Endothelial cell of umbilical vein (primary cell): ENCODE measurements around the gene PAPPA2. TPM values are rescaled to one million over a fixed set of nuclear protein-coding genes. Genes with fewer than 3 reads are reported as not detected.

Source experiments
- BruUV-seq: library from RNA; stranded (reverse); fragments of 400-500 nt; replicated peaks from 2 replicates; lab custom pipeline; 2021; lab: Mats Ljungman, UMichigan
- CTCF ChIA-PET: fragments of 300-600, 350-600 bp; sonication (Branson Sonifier 250); formaldehyde crosslinking; loops from one replicate; lab custom pipeline; 2021; ENCODE audit warnings: antibody characterized with exemption, inconsistent platforms; lab: Charles Lee
- POLR2A ChIA-PET: fragments of 300-600, 350-600 bp; sonication (Branson Sonifier 250); formaldehyde crosslinking; loops from one replicate; lab custom pipeline; 2021; ENCODE audit warnings: antibody characterized with exemption, inconsistent platforms; lab: Charles Lee
- DNase-seq: peaks from one replicate; pipeline ENCODE4 v3.0.0-alpha.2; 2011; ENCODE audit warnings: low read depth, low spot score
- FAIRE-seq: peaks from 2 replicates; lab custom pipeline; 2011; peaks lifted over from hg19 to GRCh38; lab: Jason Lieb, UNC
- H2AFZ ChIP-seq: 2 replicates; pipeline ENCODE4 v1.6.0; 2012; ENCODE audit warnings: low read depth, low read length, control low read depth, inconsistent platforms
- H3K27ac ChIP-seq: 2 replicates; pipeline ENCODE4 v1.5.1; 2011; ENCODE audit warnings: low read depth, mild to moderate bottlenecking, control low read depth, low read length, moderate library complexity; ENCODE audit not compliant: insufficient read depth
- H3K27me3 ChIP-seq, 2 experiments: 2 replicates each; pipeline versions ENCODE4 v1.6.0 to v1.6.1; 2011; ENCODE audit warnings: low read length in 2 of 2, mixed read lengths in 1 of 2; ENCODE audit not compliant: control insufficient read depth in 2 of 2, insufficient read depth in 2 of 2
- H3K36me3 ChIP-seq, 2 experiments: 2 replicates in 1 of 2; 3 replicates in 1 of 2; pipeline ENCODE4 v1.5.1; 2011; ENCODE audit warnings: low read length in 2 of 2, mild to moderate bottlenecking in 1 of 2, moderate library complexity in 1 of 2; ENCODE audit not compliant: control insufficient read depth in 2 of 2, insufficient read depth in 2 of 2; ENCODE audit errors: extremely low read depth in 1 of 2
- H3K4me1 ChIP-seq: 3 replicates; pipeline ENCODE4 v1.5.1; 2011; ENCODE audit warnings: mild to moderate bottlenecking, low read length; ENCODE audit not compliant: control insufficient read depth, insufficient read depth; ENCODE audit errors: extremely low read depth
- H3K4me2 ChIP-seq: 2 replicates; pipeline ENCODE4 v1.6.1; 2011; ENCODE audit warnings: low read length, control low read depth, mixed read lengths; ENCODE audit not compliant: insufficient read depth
- H3K4me3 ChIP-seq, 3 experiments: fragments of 200-600 bp in 1 of 3; sonication (generic), shearing (Covaris generic) in 1 of 3; replicated peaks in 1 of 3; 2 replicates each; pipeline ENCODE4 v1.5.1; 2011 to 2016; ENCODE audit warnings: control low read depth in 3 of 3, low read length in 3 of 3, mild to moderate bottlenecking in 2 of 3, inconsistent platforms in 1 of 3, low read depth in 1 of 3, moderate library complexity in 1 of 3; ENCODE audit not compliant: insufficient read depth in 1 of 3
- H3K79me2 ChIP-seq: 2 replicates; pipeline ENCODE4 v1.6.0; 2012; ENCODE audit warnings: low read length, inconsistent platforms; ENCODE audit not compliant: control insufficient read depth, insufficient read depth
- H3K9ac ChIP-seq: replicated peaks from 2 replicates; pipeline ENCODE3; 2011; ENCODE audit warnings: low read length, control low read depth; ENCODE audit not compliant: insufficient read depth; ENCODE audit errors: extremely low read depth
- H3K9me1 ChIP-seq: replicated peaks from 3 replicates; pipeline ENCODE4 v1.6.0; 2011; ENCODE audit warnings: mild to moderate bottlenecking, low read length; ENCODE audit not compliant: control insufficient read depth, insufficient read depth; ENCODE audit errors: extremely low read depth
- H3K9me3 ChIP-seq: replicated peaks from 2 replicates; pipeline ENCODE4 v1.5.1; 2012; ENCODE audit warnings: low read length, inconsistent platforms; ENCODE audit not compliant: control insufficient read depth, insufficient read depth
- H4K20me1 ChIP-seq: replicated peaks from 2 replicates; pipeline ENCODE3; 2011; ENCODE audit warnings: mild to moderate bottlenecking, low read length; ENCODE audit not compliant: control insufficient read depth, insufficient read depth; ENCODE audit errors: extremely low read depth
- CTCF ChIP-seq, 2 donors: IDR thresholded peaks; 1 replicate in 1 of 2; 2 replicates in 1 of 2; pipeline ENCODE4 v1.5.1; 2011; ENCODE audit warnings: low read length in 2 of 2, mild to moderate bottlenecking in 2 of 2, moderate library complexity in 2 of 2, control low read depth in 1 of 2, inconsistent platforms in 1 of 2, low read depth in 1 of 2; ENCODE audit not compliant: insufficient read depth in 1 of 2; ENCODE audit errors: extremely low read depth in 1 of 2
- EZH2 ChIP-seq: IDR thresholded peaks from 2 replicates; pipeline ENCODE4 v1.6.1; 2012; ENCODE audit warnings: borderline replicate concordance, low read depth, mild to moderate bottlenecking, moderate library complexity, low read length, inconsistent platforms; ENCODE audit not compliant: severe bottlenecking
- FOS ChIP-seq: IDR thresholded peaks from 2 replicates; pipeline ENCODE4 v1.6.1; 2011; ENCODE audit warnings: mild to moderate bottlenecking, low read length, moderate library complexity, borderline replicate concordance; ENCODE audit not compliant: insufficient read depth
- GATA2 ChIP-seq: IDR thresholded peaks from 2 replicates; pipeline ENCODE4 v1.7.0; 2011; ENCODE audit warnings: low read depth, mild to moderate bottlenecking, moderate library complexity, mixed read lengths, low read length; ENCODE audit not compliant: insufficient read length, insufficient read depth
- JUN ChIP-seq: IDR thresholded peaks from 2 replicates; pipeline ENCODE4 v1.6.1; 2011; ENCODE audit warnings: borderline replicate concordance, low read depth; ENCODE audit not compliant: insufficient read length, insufficient read depth
- MAX ChIP-seq: IDR thresholded peaks from 2 replicates; pipeline ENCODE4 v1.6.1; 2011; ENCODE audit not compliant: insufficient read depth, insufficient read length
- MYC ChIP-seq: IDR thresholded peaks from one replicate; pipeline ENCODE4 v1.6.1; 2011; ENCODE audit warnings: mild to moderate bottlenecking, low read depth, low read length
- POLR2A ChIP-seq: IDR thresholded peaks from 2 replicates; pipeline ENCODE4 v1.6.1; 2012; ENCODE audit warnings: low read depth, mild to moderate bottlenecking, control low read depth, low read length
- POLR2AphosphoS5 ChIP-seq: IDR thresholded peaks from 2 replicates; pipeline ENCODE4 v1.6.1; 2012; ENCODE audit warnings: low read depth, mild to moderate bottlenecking, control low read depth, low read length, moderate library complexity; ENCODE audit not compliant: insufficient read depth
- dilution Hi-C: fragments of 300-500 bp; cut with MboI; formaldehyde crosslinking; loops from one replicate; pipeline ENCODE4 v1.15.0; 2019; ENCODE audit warnings: low sequenced_read_pairs; ENCODE audit not compliant: extremely low pct_ligation_motif_present
- intact Hi-C: fragments of 100-400 bp; cut with micrococcal nuclease; formaldehyde crosslinking; loops from one replicate; pipeline ENCODE4 v1.10.0; 2022
- polyA plus RNA-seq, 4 experiments: library from polyadenylated mRNA; depleted of rRNA in 3 of 4; stranded (reverse) in 3 of 4; unstranded in 1 of 4; fragments of >200 nt; gene quantifications; 2 replicates each; pipeline versions ENCODE4 v1.2.1 to v1.2.3, GENCODE V29; 2011 to 2012; ENCODE audit warnings: missing spikeins in 1 of 4
- total RNA-seq: library from RNA; stranded (reverse); gene quantifications from 2 replicates; pipeline ENCODE4 v1.2.3, GENCODE V29; 2021

PAPPA2 gene
- total and polyA plus RNA-seq, 2 donors (not counting 3 experiments of a cell fraction or from before 2014, with no cell fraction given) = not detected

DNA sequence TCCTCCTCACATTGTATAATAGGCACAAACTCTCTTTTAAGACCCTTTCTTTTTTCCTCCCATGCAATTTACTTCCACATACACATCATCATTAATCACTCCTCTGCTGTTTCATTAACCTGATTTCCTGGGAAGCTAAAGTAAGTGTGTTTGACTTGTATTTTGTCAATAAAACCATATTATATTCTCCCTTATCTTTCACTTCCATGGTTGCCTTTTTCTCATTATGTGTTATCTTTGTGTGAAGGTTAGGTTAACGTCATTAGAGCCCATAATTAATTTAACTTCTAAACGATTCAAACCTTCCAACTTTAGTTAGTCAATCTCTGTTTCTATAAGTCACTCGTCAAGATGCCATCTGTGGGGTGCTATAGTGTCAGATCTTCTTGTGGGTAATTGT is 313.0 kb downstream of the PAPPA2 start:
- Histone ChIP-seq H2AFZ (no peak overlapping the region), H3K27me3 (no peaks in the 10 kb centered on the region), H4K20me1 (no peaks in the 10 kb centered on the region), H3K79me2 (no peaks in the 10 kb centered on the region), H3K4me2 (no peak overlapping the region), H3K27ac (no peak overlapping the region), H3K36me3 (no peaks in the 10 kb centered on the region), H3K9ac (no peak overlapping the region), H3K9me3 (peaks cover 7% of the 10 kb centered on the region), H3K4me3 (no peak overlapping the region), H3K4me1 (no peaks in the 10 kb centered on the region), H3K9me1 (no peaks in the 10 kb centered on the region)
- ChIA-PET CTCF (no interaction called here), POLR2A (no interaction called here)
- BruUV-seq = no TSS peak
- dilution Hi-C loops = no loop called here
- TF ChIP-seq POLR2AphosphoS5 (no peak), CTCF (IDR thresholded peaks at IDR 0.05; ENCODE audit: extremely low read depth in 1 of 2, insufficient read depth in 1 of 2, low read depth in 1 of 2, low read length in 2 of 2) (no peak), MAX (no peak)
- FAIRE-seq (no peak), DNase-seq (no peak)
- intact Hi-C loops = no loop called here

DNA sequence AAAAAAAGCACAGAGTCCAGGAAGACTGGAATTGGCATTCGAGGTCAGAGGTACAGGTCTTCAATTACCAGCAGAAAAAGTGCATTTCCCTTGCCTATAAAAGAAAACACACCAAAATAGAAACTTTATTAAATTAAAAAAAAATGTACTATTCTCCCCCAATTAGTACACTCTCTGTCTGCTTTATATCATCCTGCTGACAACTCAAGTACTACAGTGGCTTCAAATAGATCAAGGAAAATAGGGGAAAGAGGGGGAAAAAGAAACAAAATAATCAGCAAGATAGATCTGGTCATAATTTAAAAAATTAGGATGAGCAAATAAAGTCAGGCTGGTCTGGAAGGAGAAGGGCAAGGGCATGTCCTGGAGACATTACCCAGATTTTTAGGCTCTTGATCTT is 315.1 kb downstream of the PAPPA2 start:
- FAIRE-seq (no peak), DNase-seq (no peak)
- H3K27ac ChIP-seq = no peak overlapping the region
- H3K9me1 ChIP-seq = no peaks in the 10 kb centered on the region
- H3K36me3 ChIP-seq = no peaks in the 10 kb centered on the region
- ChIA-PET CTCF (no interaction called here), POLR2A (no interaction called here)
- intact Hi-C loops (no loop called here), dilution Hi-C loops (no loop called here)
- H2AFZ ChIP-seq = no peak overlapping the region
- no TSS peak for BruUV-seq
- H3K9me3 ChIP-seq = peaks cover 7% of the 10 kb centered on the region
- no peaks in the 10 kb centered on the region for H3K79me2 ChIP-seq
- no peaks in the 10 kb centered on the region for H3K4me1 ChIP-seq
- H3K4me3 ChIP-seq = no peak overlapping the region
- no peaks in the 10 kb centered on the region for H4K20me1 ChIP-seq
- H3K27me3 ChIP-seq = no peaks in the 10 kb centered on the region
- no peak overlapping the region for H3K9ac ChIP-seq
- H3K4me2 ChIP-seq = no peak overlapping the region
- TF ChIP-seq POLR2AphosphoS5 (no peak), EZH2 (no peak), MYC (no peak), FOS (no peak), MAX (no peak), CTCF (IDR thresholded peaks at IDR 0.05; ENCODE audit: extremely low read depth in 1 of 2, insufficient read depth in 1 of 2, low read depth in 1 of 2, low read length in 2 of 2) (no peak), GATA2 (no peak), JUN (no peak), POLR2A (no peak)
